MM.1S (cell line): ENCODE results near the gene ATMIN.

ENCODE experiments used
- DNase-seq: peaks from one replicate; pipeline ENCODE4 v3.0.0-alpha.2; 2015
- H2AFZ ChIP-seq: fragments of 300-600 bp; sonication (generic); 2 replicates; pipeline ENCODE4 v1.6.0; 2016; ENCODE audit warnings: antibody characterized with exemption, low read length
- H3F3A ChIP-seq: fragments of 300-600 bp; sonication (generic); 2 replicates; pipeline ENCODE4 v1.6.1; 2016; ENCODE audit warnings: mild to moderate bottlenecking, antibody characterized with exemption, low read length, moderate library complexity, mixed read lengths; ENCODE audit not compliant: insufficient read depth
- H3K27ac ChIP-seq: fragments of 300-600 bp; sonication (generic); 2 replicates; pipeline ENCODE4 v1.5.1; 2016; ENCODE audit warnings: mild to moderate bottlenecking, low read length
- H3K27me3 ChIP-seq: fragments of 300-600 bp; sonication (generic); replicated peaks from 2 replicates; pipeline ENCODE4 v1.6.0; 2016; ENCODE audit warnings: low read length; ENCODE audit not compliant: insufficient read depth
- H3K36me3 ChIP-seq: fragments of 300-600 bp; sonication (generic); replicated peaks from 2 replicates; pipeline ENCODE4 v1.6.1; 2016; ENCODE audit warnings: mild to moderate bottlenecking, low read length, mixed read lengths; ENCODE audit not compliant: insufficient read depth
- H3K4me1 ChIP-seq: fragments of 300-600 bp; sonication (generic); 2 replicates; pipeline ENCODE4 v1.6.1; 2016; ENCODE audit warnings: low read length, mixed read lengths
- H3K4me2 ChIP-seq: fragments of 300-600 bp; sonication (generic); 2 replicates; pipeline ENCODE4 v1.6.0; 2016; ENCODE audit warnings: low read depth, low read length
- H3K4me3 ChIP-seq: fragments of 300-600 bp; sonication (generic); 2 replicates; pipeline ENCODE4 v1.5.1; 2016; ENCODE audit warnings: low read length, mixed read lengths
- H3K79me2 ChIP-seq: fragments of 300-600 bp; sonication (generic); 2 replicates; pipeline ENCODE4 v1.6.1; 2016; ENCODE audit warnings: mixed run types, low read length, mixed read lengths
- H3K9ac ChIP-seq: fragments of 300-600 bp; sonication (generic); 2 replicates; pipeline ENCODE4 v1.6.1; 2016; ENCODE audit warnings: low read length, mixed read lengths
- H3K9me2 ChIP-seq: fragments of 300-600 bp; sonication (generic); replicated peaks from 2 replicates; pipeline ENCODE4 v1.6.1; 2016; ENCODE audit warnings: mild to moderate bottlenecking, low read length, mixed read lengths; ENCODE audit not compliant: insufficient read depth
- H3K9me3 ChIP-seq: fragments of 300-600 bp; sonication (generic); replicated peaks from 2 replicates; pipeline ENCODE4 v1.6.1; 2016; ENCODE audit warnings: mild to moderate bottlenecking, low read length, mixed read lengths; ENCODE audit not compliant: insufficient read depth
- H4K20me1 ChIP-seq: fragments of 300-600 bp; sonication (generic); 2 replicates; pipeline ENCODE4 v1.6.1; 2016; ENCODE audit warnings: mild to moderate bottlenecking, low read length, moderate library complexity, mixed read lengths; ENCODE audit not compliant: insufficient read depth
- CTCF ChIP-seq: fragments of 300-600 bp; sonication (generic); IDR thresholded peaks from 2 replicates; pipeline ENCODE4 v1.5.1; 2016; ENCODE audit warnings: antibody characterized with exemption, low read length, mixed read lengths
- EZH2 ChIP-seq: fragments of 300-600 bp; sonication (generic); optimal IDR thresholded peaks from 2 replicates; pipeline ENCODE3; 2017; ENCODE audit warnings: low read depth, mild to moderate bottlenecking, antibody characterized with exemption, low read length, mixed read lengths
- EZH2phosphoT487 ChIP-seq: fragments of 300-600 bp; sonication (generic); IDR thresholded peaks from 2 replicates; pipeline ENCODE4 v1.6.1; 2018; ENCODE audit warnings: antibody characterized with exemption, low read length

ATMIN gene

DNA sequence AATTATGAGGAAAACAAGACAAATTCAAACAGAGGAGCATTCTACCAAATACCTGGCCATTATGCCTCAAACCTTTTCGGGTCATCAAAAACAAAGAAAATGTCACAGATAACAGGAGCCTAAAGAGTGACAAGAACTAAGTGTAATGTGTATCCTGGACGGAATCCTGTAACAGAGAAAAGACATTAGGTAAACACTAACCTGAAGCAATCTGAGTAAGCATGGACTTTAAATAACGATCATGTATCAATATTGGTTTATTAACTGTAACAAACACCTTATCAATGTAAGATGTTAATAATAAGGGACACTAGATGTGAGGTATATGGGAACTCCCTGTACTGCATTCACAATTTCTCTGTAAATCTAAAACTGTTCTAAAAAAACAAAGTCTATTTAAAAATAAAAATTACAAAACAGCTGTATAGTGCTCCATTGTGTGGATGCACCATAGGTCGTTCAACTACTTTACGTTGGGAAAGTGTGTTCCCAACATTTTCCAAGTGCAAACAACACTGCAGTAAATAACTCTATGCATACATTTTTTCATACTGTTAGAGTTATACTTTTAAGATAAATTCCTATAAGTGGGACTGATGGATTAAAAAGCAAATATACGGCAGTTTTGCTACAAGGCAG lies 43.7 kb upstream of the ATMIN start:
- Histone ChIP-seq H3K36me3 (no peaks in the 10 kb centered on the region), H3K9me2 (no peaks in the 10 kb centered on the region), H3K9ac (no peak overlapping the region), H3K4me3 (no peak overlapping the region), H3K4me2 (no peak overlapping the region), H3K9me3 (no peaks in the 10 kb centered on the region), H3K4me1 (no peaks in the 10 kb centered on the region), H3K27ac (no peak overlapping the region), H3K79me2 (peaks cover 58% of the 10 kb centered on the region), H4K20me1 (no peaks in the 10 kb centered on the region), H3F3A (no peaks in the 10 kb centered on the region), H3K27me3 (no peaks in the 10 kb centered on the region), H2AFZ (no peak overlapping the region)
- no peak for DNase-seq
- no peak for TF ChIP-seq EZH2phosphoT487
- TF ChIP-seq CTCF, result no peak

- H3K4me3 ChIP-seq, result no peak overlapping the region
- H3K4me1 ChIP-seq, result no peaks in the 10 kb centered on the region
- no peaks in the 10 kb centered on the region for H3K36me3 ChIP-seq
Measured at GRCh38 chr16:80992676-80993293, 42.9 kb upstream of the ATMIN start.

GRCh38 chr16:80993307-80993706 lies 42.3 kb upstream of the ATMIN start:
- peaks cover 72% of the 10 kb centered on the region for H3K79me2 ChIP-seq
- H3K9ac ChIP-seq, result no peak overlapping the region
- no peak overlapping the region for H3K27ac ChIP-seq

More at GRCh38 chr16:80992676-80993293, 42.9 kb upstream of the ATMIN start:
- TF ChIP-seq EZH2, result no peak
- no peak for TF ChIP-seq EZH2phosphoT487
- TF ChIP-seq CTCF, result no peak
- Histone ChIP-seq H2AFZ (no peak overlapping the region), H3K27me3 (no peaks in the 10 kb centered on the region), H3K27ac (no peak overlapping the region), H3F3A (no peaks in the 10 kb centered on the region), H3K9me2 (no peaks in the 10 kb centered on the region), H3K4me2 (no peak overlapping the region), H3K9ac (no peak overlapping the region), H3K79me2 (peaks cover 67% of the 10 kb centered on the region), H4K20me1 (no peaks in the 10 kb centered on the region), H3K9me3 (no peaks in the 10 kb centered on the region)
- no peak for DNase-seq

More at GRCh38 chr16:80993307-80993706, 42.3 kb upstream of the ATMIN start:
- no peaks in the 10 kb centered on the region for H3K27me3 ChIP-seq
- TF ChIP-seq EZH2 (no peak), CTCF (no peak), EZH2phosphoT487 (no peak)
- H4K20me1 ChIP-seq, result no peaks in the 10 kb centered on the region
- no peaks in the 10 kb centered on the region for H3K4me1 ChIP-seq
- H3K4me3 ChIP-seq, result no peak overlapping the region
- no peaks in the 10 kb centered on the region for H3F3A ChIP-seq
- no peaks in the 10 kb centered on the region for H3K9me3 ChIP-seq
- H3K36me3 ChIP-seq, result no peaks in the 10 kb centered on the region
- no peak for DNase-seq
- no peak overlapping the region for H2AFZ ChIP-seq
- H3K4me2 ChIP-seq, result no peak overlapping the region
- no peaks in the 10 kb centered on the region for H3K9me2 ChIP-seq
